D721Med (cell line): ENCODE measurements around the gene CDCA8.

Experiments used
- DNase-seq: peaks from one replicate; pipeline ENCODE4 v3.0.0; 2011; ENCODE audit warnings: low spot score; ENCODE audit not compliant: insufficient read length
- FAIRE-seq: peaks from 2 replicates; lab custom pipeline; 2011; peaks lifted over from hg19 to GRCh38; lab: Jason Lieb, UNC
- CTCF ChIP-seq: IDR thresholded peaks from 2 replicates; pipeline ENCODE4 v1.5.1; 2012; ENCODE audit warnings: mild to moderate bottlenecking, control low read depth; ENCODE audit not compliant: insufficient read depth; ENCODE audit errors: missing control alignments

The CDCA8 gene

DNA sequence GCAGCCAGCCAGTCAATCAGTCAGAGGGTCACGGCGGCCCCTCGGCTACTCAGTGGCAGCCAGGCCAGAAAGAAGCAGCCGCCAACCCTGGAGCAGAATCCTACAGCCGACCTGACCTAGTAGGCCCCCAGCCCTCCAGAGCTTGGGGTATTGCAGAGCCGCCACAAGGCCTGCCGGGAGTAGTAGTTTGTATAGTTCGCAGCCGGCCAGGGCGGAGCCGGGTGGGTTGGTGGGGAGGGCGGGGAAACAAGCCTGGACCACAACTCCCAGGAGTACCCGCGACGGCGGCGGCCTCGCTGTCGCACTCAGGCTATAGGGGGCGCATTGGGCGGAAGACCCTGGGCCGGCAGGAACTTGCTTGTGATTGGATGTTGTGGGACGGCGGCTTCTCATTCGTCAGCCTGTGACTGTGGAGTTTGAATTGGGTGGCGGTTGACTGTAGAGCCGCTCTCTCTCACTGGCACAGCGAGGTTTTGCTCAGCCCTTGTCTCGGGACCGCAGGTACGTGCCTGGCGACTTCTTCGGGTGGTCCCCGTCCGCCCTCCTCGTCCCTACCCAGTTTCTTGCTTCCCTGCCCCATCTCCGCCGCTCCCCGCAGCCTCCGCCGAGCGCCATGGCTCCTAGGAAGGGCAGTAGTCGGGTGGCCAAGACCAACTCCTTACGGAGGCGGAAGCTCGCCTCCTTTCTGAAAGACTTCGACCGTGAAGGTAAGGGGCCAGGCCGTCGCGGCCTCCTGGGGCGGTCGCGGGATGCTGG is at the start of gene CDCA8:
Gene CDCA8, plus strand, starts transcription at position 439 of the 756 bp plus-strand sequence. Its CDS starts 175 bp downstream, at position 614.
- no peak for FAIRE-seq
- TF ChIP-seq CTCF, result peak; percentile 37

DNA sequence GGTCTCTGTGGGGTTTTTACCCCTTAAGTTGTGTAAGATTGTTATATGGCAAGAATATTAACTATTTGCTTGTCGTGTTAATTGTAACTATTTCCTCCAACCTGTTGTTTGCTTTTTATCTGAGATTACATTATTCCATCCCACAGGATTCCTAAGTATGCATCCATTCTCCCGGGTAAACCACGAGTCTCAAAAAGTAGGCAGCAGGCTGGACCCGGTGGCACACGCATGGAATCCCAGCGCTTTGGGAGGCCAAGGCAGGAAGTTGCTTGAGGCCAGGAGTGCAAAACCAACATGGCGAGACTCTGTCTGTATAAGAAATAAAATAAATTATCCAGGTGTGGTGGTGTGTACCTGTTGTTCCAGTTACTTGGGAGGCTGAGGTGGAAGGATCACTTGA is 45.0 kb upstream of the CDCA8 start:
- no peak for FAIRE-seq
- TF ChIP-seq CTCF, result no peak
- no peak for DNase-seq

More for the DNA sequence above, at the start of gene CDCA8:
- DNase-seq, result peak; percentile 97

DNA sequence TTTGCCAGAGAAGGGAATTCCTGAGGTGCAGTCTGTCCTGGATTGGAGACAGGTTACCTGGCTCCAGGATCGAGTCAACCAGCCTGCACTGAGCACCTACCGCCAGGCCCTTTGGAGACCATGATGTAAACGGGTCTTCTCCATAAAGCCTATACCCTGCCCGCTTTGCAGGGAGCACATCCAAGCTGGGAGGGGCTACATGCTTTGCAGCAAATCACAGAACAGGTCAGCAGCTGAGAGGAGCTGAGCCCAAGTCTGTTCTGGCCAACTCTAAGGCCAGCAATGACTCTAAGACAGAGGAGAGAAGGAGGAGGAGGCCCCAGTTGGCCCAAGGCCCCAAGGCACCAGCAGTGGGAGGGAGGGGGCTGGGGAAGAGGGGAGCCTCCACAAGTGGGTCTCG is 42.1 kb upstream of the CDCA8 start:
- DNase-seq, result no peak
- no peak for FAIRE-seq
- no peak for TF ChIP-seq CTCF

DNA sequence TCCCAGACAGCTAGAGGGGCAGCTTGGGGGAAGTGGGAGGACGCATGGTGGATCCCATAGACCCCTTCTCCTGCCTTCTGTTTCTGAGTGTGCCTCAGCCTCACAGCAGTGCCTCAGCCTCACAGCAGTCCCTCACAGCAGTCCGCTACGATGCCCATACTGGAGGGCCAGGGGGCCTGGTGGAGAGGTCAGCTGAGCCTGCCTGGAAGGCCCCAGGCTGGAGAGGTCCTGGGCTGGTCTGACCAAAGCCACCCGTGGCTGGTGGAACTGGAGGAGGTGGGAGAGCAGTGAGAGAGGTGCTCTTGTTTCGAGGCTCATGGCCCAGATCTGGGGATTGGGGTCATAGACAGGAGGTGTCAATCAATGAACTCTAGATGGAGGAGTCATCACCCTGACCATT is 41.6 kb upstream of the CDCA8 start:
- no peak for TF ChIP-seq CTCF
- FAIRE-seq, result no peak
- no peak for DNase-seq

DNA sequence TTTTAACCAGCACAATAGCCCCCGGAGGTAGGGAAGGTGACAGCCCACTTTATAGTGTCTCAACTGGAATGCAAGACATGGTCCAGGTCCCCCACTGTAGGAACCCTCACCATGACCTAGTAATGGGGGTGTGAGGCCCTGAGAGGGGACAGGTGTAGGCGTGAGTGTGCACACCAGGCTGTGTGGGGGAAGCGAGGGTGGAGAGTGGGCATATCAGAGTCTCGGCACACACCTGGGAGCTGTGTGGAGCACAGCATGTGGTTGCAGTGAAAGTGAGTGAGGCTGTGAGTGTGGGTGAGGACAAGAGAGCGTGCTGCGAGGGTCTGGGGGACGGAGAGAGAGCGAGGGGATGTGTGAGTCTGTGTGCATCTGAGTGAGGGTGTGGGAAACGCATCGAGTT is 40.5 kb upstream of the CDCA8 start:
- DNase-seq (no peak), FAIRE-seq (no peak)
- no peak for TF ChIP-seq CTCF

DNA sequence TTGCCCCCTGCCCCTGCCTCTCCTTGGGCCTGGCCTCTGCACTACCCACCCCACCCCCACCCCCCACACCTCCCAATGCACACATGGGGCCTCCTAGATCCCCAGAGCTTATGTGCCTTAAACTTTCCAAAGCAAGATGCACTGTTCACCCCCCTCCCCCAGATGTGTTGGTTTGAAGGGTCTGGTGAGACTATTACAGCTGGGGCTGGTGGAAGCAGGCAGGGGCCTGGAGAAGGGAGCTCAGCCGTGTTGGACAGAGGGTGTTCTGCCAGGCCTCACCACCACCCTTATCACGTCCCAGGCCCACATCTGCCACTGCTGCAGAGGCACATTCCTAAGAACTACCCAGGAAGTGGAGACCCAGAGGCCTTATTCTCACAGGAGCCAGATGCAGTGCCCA is 39.3 kb upstream of the CDCA8 start:
- no peak for TF ChIP-seq CTCF
- DNase-seq (no peak), FAIRE-seq (no peak)

DNA sequence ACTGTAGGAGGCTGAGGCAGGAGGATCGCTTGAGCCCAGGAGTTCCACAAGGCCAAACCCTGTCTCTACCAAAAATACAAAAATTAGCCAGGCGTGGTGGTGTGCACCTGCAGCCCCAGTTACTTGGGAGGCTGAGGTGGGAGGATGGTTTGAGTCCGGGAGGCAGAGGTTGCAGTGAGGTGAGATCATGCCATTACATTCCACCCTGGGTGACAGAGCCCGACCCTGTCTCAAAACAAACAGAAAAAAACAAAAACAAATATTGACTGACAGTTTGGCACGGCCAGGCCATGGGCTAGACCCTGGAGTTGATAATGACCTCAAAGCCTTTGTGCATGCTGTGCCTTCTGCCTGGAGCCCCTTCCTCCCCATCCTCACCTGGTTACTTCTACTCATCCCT is 38.4 kb upstream of the CDCA8 start:
- TF ChIP-seq CTCF, result no peak
- no peak for DNase-seq
- no peak for FAIRE-seq
